GM12878 (cell line): ENCODE measurements around the gene SHROOM3. TPM values are rescaled to one million over a fixed set of nuclear protein-coding genes. Genes with fewer than 3 reads are reported as not detected.

ENCODE experiments used
- ATAC-seq: fragments of 200-7000 bp; cut with Tn5 transposase; 3 replicates; pipeline ENCODE4 v1.9.1; 2020; ENCODE audit warnings: mild to moderate bottlenecking, moderate library complexity
- BruUV-seq: library from RNA; stranded (reverse); fragments of 400-500 nt; replicated peaks from 2 replicates; lab custom pipeline; 2021; lab: Mats Ljungman, UMichigan
- CTCF ChIA-PET: fragments of 300-600 bp; sonication (Branson Sonifier 250); formaldehyde crosslinking; extraction: SDS; loops from one replicate; lab custom pipeline; 2021; ENCODE audit warnings: inconsistent platforms; lab: Yijun Ruan, JAX
- POLR2A ChIA-PET: fragments of 350-600 bp; formaldehyde crosslinking; extraction: SDS; loops from one replicate; lab custom pipeline; 2021; ENCODE audit warnings: inconsistent platforms; lab: Charles Lee
- RAD21 ChIA-PET: fragments of 300-600 bp; sonication (Branson Sonifier 250); formaldehyde crosslinking; loops from one replicate; lab custom pipeline; 2023; ENCODE audit warnings: antibody characterized with exemption; ENCODE audit not compliant: unreplicated experiment; lab: Charles Lee
- SMC1A ChIA-PET: fragments of 300-600 bp; sonication (Branson Sonifier 250); formaldehyde crosslinking; loops from one replicate; lab custom pipeline; 2023; ENCODE audit not compliant: unreplicated experiment, uncharacterized antibody; lab: Charles Lee
- DNase-seq: peaks from one replicate; pipeline ENCODE4 v3.0.0-alpha.2; 2011; ENCODE audit warnings: low read depth, low spot score
- FAIRE-seq: peaks from 3 replicates; lab custom pipeline; 2011; peaks lifted over from hg19 to GRCh38; lab: Jason Lieb, UNC
- H2AFZ ChIP-seq: 2 replicates; pipeline ENCODE4 v1.6.0; 2011; ENCODE audit warnings: low read depth, low read length, control low read depth; ENCODE audit not compliant: control insufficient read depth
- H3K27ac ChIP-seq: 2 replicates; pipeline ENCODE4 v1.5.1; 2011; ENCODE audit warnings: control low read depth; ENCODE audit not compliant: control insufficient read depth, insufficient read depth
- H3K27me3 ChIP-seq, 2 experiments: replicated peaks in 1 of 2; 2 replicates each; pipeline versions ENCODE4 v1.6.0 to v1.6.1; 2011; ENCODE audit warnings: low read length in 1 of 2; ENCODE audit not compliant: control insufficient read depth in 2 of 2, insufficient read depth in 2 of 2
- H3K36me3 ChIP-seq, 2 experiments: 2 replicates each; pipeline ENCODE4 v1.5.1; 2011; ENCODE audit warnings: low read length in 1 of 2; ENCODE audit not compliant: control insufficient read depth in 2 of 2, insufficient read depth in 2 of 2
- H3K4me1 ChIP-seq: 2 replicates; pipeline ENCODE4 v1.6.1; 2011; ENCODE audit warnings: mild to moderate bottlenecking, low read length, moderate library complexity, mixed read lengths; ENCODE audit not compliant: control insufficient read depth, insufficient read depth
- H3K4me2 ChIP-seq: 2 replicates; pipeline ENCODE4 v1.6.0; 2011; ENCODE audit warnings: control low read depth; ENCODE audit not compliant: control insufficient read depth, insufficient read depth
- H3K4me3 ChIP-seq: fragments of 200-600 bp; sonication (generic); 2 replicates; pipeline ENCODE4 v1.5.1; 2016
- H3K79me2 ChIP-seq: 2 replicates; pipeline ENCODE4 v1.6.0; 2011; ENCODE audit warnings: low read length; ENCODE audit not compliant: control insufficient read depth, insufficient read depth
- H3K9ac ChIP-seq: 2 replicates; pipeline ENCODE4 v1.8.0; 2011; ENCODE audit warnings: low read length, control low read depth, mixed read lengths; ENCODE audit not compliant: control insufficient read depth, insufficient read depth
- H3K9me3 ChIP-seq: replicated peaks from 3 replicates; pipeline ENCODE4 v1.5.1; 2011; ENCODE audit warnings: mild to moderate bottlenecking, low read length; ENCODE audit not compliant: control insufficient read depth, insufficient read depth
- H4K20me1 ChIP-seq: 2 replicates; pipeline ENCODE4 v1.6.0; 2011; ENCODE audit not compliant: control insufficient read depth, insufficient read depth
- BHLHE40 ChIP-seq, 2 experiments: fragments of 450-650 bp in 1 of 2; IDR thresholded peaks; 2 replicates each; pipeline ENCODE4 v1.6.1; 2011 to 2017; ENCODE audit warnings: low read depth in 2 of 2, borderline replicate concordance in 1 of 2, improper control_type of control experiment in 1 of 2, low read length in 1 of 2, mild to moderate bottlenecking in 1 of 2
- EP300 ChIP-seq, 2 experiments: fragments of 150-350 bp in 1 of 2; IDR thresholded peaks; 2 replicates each; pipeline ENCODE4 v1.6.1; 2011 to 2012; ENCODE audit warnings: low read depth in 2 of 2, low read length in 2 of 2, borderline replicate concordance in 1 of 2, improper control_type of control experiment in 1 of 2, inconsistent platforms in 1 of 2; ENCODE audit not compliant: control insufficient read depth in 1 of 2
- EZH2 ChIP-seq: IDR thresholded peaks from 2 replicates; pipeline ENCODE4 v1.6.1; 2012; ENCODE audit warnings: low read depth, mild to moderate bottlenecking, control low read depth, inconsistent platforms, low read length, borderline replicate concordance; ENCODE audit not compliant: control insufficient read depth
- IRF4 ChIP-seq: IDR thresholded peaks from 2 replicates; pipeline ENCODE4 v1.6.1; 2011; ENCODE audit warnings: low read depth, low read length
- JUNB ChIP-seq: IDR thresholded peaks from 2 replicates; pipeline ENCODE4 v1.6.1; 2016; ENCODE audit warnings: antibody characterized with exemption, mild to moderate bottlenecking
- NBN ChIP-seq: fragments of 450-650 bp; IDR thresholded peaks from 2 replicates; pipeline ENCODE4 v1.6.1; 2016
- PAX5 ChIP-seq: IDR thresholded peaks from 2 replicates; pipeline ENCODE4 v1.6.1; 2011; ENCODE audit warnings: low read depth, low read length, borderline replicate concordance
- POLR2AphosphoS5 ChIP-seq: IDR thresholded peaks from 2 replicates; pipeline ENCODE4 v1.6.1; 2011; ENCODE audit warnings: mild to moderate bottlenecking, low read length, inconsistent platforms
- SREBF2 ChIP-seq: IDR thresholded peaks from 2 replicates; pipeline ENCODE4 v1.6.1; 2012; ENCODE audit warnings: mild to moderate bottlenecking, low read length
- STAT1 ChIP-seq: fragments of 450-650 bp; conservative IDR thresholded peaks from 2 replicates; pipeline ENCODE4 v1.6.1; 2014; ENCODE audit warnings: antibody characterized with exemption, mild to moderate bottlenecking
- WRNIP1 ChIP-seq: IDR thresholded peaks from 2 replicates; pipeline ENCODE4 v1.6.1; 2011; ENCODE audit warnings: low read depth, low read length, improper control_type of control experiment, borderline replicate concordance
- ZBED1 ChIP-seq: IDR thresholded peaks from 2 replicates; pipeline ENCODE4 v1.6.1; 2016; ENCODE audit warnings: borderline replicate concordance
- ZZZ3 ChIP-seq: IDR thresholded peaks from 2 replicates; pipeline ENCODE4 v1.6.1; 2011; ENCODE audit warnings: low read depth; ENCODE audit not compliant: control insufficient read depth, insufficient read length
- WGBS: methylation state at CpG from one replicate; pipeline ENCODE4 v1.1.6; 2016; ENCODE audit warnings: low lambda C conversion rate; ENCODE audit not compliant: insufficient replicate concordance, insufficient coverage; ENCODE audit errors: missing lambda C conversion rate; 5-methylcytosine and 5-hydroxymethylcytosine counted together
- in situ Hi-C: fragments of 300-500 bp; cut with MboI; formaldehyde crosslinking; loops from 9 replicates; pipeline ENCODE4 v1.14.3; 2018; ENCODE audit warnings: mixed read lengths
- intact Hi-C: fragments of 100-400 bp; cut with micrococcal nuclease; formaldehyde crosslinking; loops from one replicate; pipeline ENCODE4 v1.14.2; 2022; ENCODE audit not compliant: unreplicated experiment
- polyA plus RNA-seq, 11 experiments: library from polyadenylated mRNA; depleted of rRNA in 4 of 11; unstranded in 6 of 11; stranded (reverse) in 5 of 11; fragments of >200 nt; fragmentation: Nextera tagmentation in 4 of 11; fragmentation: Illumina TruSeq in 1 of 11; extraction: Ambion mirVana in 4 of 11; extraction: Trizol in 1 of 11; gene quantifications; 1 replicate in 1 of 11; 2 replicates in 10 of 11; pipeline versions ENCODE4 v1.2.1 to v1.2.3, GENCODE V29; 2011 to 2016; ENCODE audit warnings: inconsistent platforms in 2 of 11, missing spikeins in 2 of 11, low read depth in 1 of 11
- total RNA-seq, 4 experiments: library from RNA; depleted of rRNA in 3 of 4; stranded (reverse); fragments of >200 nt in 3 of 4; fragmentation: Illumina TruSeq in 1 of 4; extraction: Trizol in 1 of 4; gene quantifications; 2 replicates each; pipeline versions ENCODE4 v1.2.1 to v1.2.3, GENCODE V29; 2013 to 2021
- TF ChIP-seq, protein P1 (sequence below): fragments of 450-650 bp; conservative IDR thresholded peaks from 2 replicates; pipeline ENCODE4 v1.6.1; 2017; ENCODE audit warnings: mild to moderate bottlenecking, moderate library complexity

SHROOM3 gene
- total and polyA plus RNA-seq, 10 of the 15 experiments (the other 5 are each of a cell fraction or from before 2014, with no cell fraction given) = under 0.01 to 0.29 (median 0.08) TPM; not detected in 1

- ChIA-PET RAD21 (no interaction called here), CTCF (no interaction called here), SMC1A (no interaction called here), POLR2A (no interaction called here)
- FAIRE-seq (no peak), DNase-seq (no peak), ATAC-seq (no peak)
- no peaks in the 10 kb centered on the region for H3K36me3 ChIP-seq
- no peak overlapping the region for H3K9ac ChIP-seq
- H3K4me3 ChIP-seq = no peak overlapping the region
- H3K4me2 ChIP-seq = no peak overlapping the region
- no peak for TF ChIP-seq PAX5
- TF ChIP-seq IRF4 = no peak
- TF ChIP-seq, protein P1, sequence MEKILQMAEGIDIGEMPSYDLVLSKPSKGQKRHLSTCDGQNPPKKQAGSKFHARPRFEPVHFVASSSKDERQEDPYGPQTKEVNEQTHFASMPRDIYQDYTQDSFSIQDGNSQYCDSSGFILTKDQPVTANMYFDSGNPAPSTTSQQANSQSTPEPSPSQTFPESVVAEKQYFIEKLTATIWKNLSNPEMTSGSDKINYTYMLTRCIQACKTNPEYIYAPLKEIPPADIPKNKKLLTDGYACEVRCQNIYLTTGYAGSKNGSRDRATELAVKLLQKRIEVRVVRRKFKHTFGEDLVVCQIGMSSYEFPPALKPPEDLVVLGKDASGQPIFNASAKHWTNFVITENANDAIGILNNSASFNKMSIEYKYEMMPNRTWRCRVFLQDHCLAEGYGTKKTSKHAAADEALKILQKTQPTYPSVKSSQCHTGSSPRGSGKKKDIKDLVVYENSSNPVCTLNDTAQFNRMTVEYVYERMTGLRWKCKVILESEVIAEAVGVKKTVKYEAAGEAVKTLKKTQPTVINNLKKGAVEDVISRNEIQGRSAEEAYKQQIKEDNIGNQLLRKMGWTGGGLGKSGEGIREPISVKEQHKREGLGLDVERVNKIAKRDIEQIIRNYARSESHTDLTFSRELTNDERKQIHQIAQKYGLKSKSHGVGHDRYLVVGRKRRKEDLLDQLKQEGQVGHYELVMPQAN = no peak
- TF ChIP-seq WRNIP1 = no peak
- no peak for TF ChIP-seq JUNB
- TF ChIP-seq EP300 (IDR thresholded peaks at IDR 0.05; ENCODE audit: borderline replicate concordance in 1 of 2, control insufficient read depth in 1 of 2, low read depth in 2 of 2, low read length in 2 of 2) = no peak
- no peak for TF ChIP-seq STAT1
- TF ChIP-seq ZBED1 = no peak
- TF ChIP-seq POLR2AphosphoS5 = no peak
- TF ChIP-seq ZZZ3 = no peak
- TF ChIP-seq BHLHE40 (IDR thresholded peaks at IDR 0.05; ENCODE audit: borderline replicate concordance in 1 of 2, low read depth in 2 of 2, low read length in 1 of 2) = no peak
- TF ChIP-seq EZH2 = no peak
- TF ChIP-seq SREBF2 = no peak
- TF ChIP-seq NBN = no peak
- H2AFZ ChIP-seq = no peak overlapping the region
- no peaks in the 10 kb centered on the region for H4K20me1 ChIP-seq
- WGBS = 66% methylated on average over 5 of the region's 5 CpGs
- no peaks in the 10 kb centered on the region; a peak in 1 of 4 replicates for H3K27me3 ChIP-seq
- no peak overlapping the region for H3K27ac ChIP-seq
- intact Hi-C loops (no loop called here), in situ Hi-C loops (no loop called here)
- BruUV-seq = no TSS peak
- H3K79me2 ChIP-seq = no peaks in the 10 kb centered on the region
- H3K4me1 ChIP-seq = no peaks in the 10 kb centered on the region
- H3K9me3 ChIP-seq = no peaks in the 10 kb centered on the region
Measured at GRCh38 chr4:76406081-76406480, 28.9 kb upstream of the SHROOM3 start.
